ENCODE data around the gene FSIP1. TPM values are rescaled to one million over a fixed set of nuclear protein-coding genes. Genes with fewer than 3 reads are reported as not detected.

The FSIP1 gene
- total RNA-seq, 2 donors from 2014 or later: 0.77 to 1.7 TPM

DNA sequence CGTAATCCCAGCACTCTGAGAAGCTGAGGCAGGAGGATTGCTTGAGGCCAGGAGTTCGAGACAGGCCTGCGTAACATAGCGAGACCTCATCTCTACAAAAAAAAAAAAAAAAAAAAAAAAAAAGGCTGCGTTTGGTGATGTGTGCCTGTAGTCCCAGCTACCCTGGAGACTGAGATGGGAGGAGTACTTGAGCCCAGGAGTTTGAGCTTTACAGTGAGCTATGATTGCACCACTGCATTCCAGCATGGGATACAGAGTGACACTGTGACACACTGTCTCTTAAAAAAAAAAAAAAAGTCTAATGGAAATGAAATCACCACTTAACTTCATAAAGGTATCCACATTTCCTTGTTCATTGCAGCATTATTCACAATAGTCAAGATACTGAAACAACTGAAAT, 136.2 kb downstream of the FSIP1 start:
- Mint-ChIP-seq H3K36me3 (ENCODE audit: low read depth) (no peaks in the 10 kb centered on the region), H3K4me1 (no peaks in the 10 kb centered on the region), H3K27me3 (ENCODE audit: insufficient read depth) (no peaks in the 10 kb centered on the region), H3K27ac (no peak overlapping the region), H3K9me3 (no peaks in the 10 kb centered on the region), H3K4me3 (no peak overlapping the region)
- Histone ChIP-seq H3K4me3 (ENCODE audit: low read length) (no peak overlapping the region), H3K27ac (ENCODE audit: low read depth, low read length) (no peak overlapping the region), H3K9ac (ENCODE audit: extremely low read depth, low read length, poor library complexity, severe bottlenecking) (no peak overlapping the region), H3K9me3 (ENCODE audit: control insufficient read depth, low read length) (no peaks in the 10 kb centered on the region), H3K4me1 (ENCODE audit: control insufficient read depth, insufficient read depth, low read length) (no peaks in the 10 kb centered on the region), H3K27me3 (ENCODE audit: control insufficient read depth, insufficient read depth, low read length, poor library complexity, severe bottlenecking) (no peaks in the 10 kb centered on the region), H3K36me3 (ENCODE audit: control insufficient read depth, insufficient read depth, low read length) (no peaks in the 10 kb centered on the region)
- no peak for DNase-seq
- WGBS, 2 experiments (ENCODE audit: insufficient coverage in 1 of 2, insufficient read length in 1 of 2): 93 to 100% methylated on average over 1 to 2 of the region's 5 CpGs
- TF ChIP-seq, protein P1, sequence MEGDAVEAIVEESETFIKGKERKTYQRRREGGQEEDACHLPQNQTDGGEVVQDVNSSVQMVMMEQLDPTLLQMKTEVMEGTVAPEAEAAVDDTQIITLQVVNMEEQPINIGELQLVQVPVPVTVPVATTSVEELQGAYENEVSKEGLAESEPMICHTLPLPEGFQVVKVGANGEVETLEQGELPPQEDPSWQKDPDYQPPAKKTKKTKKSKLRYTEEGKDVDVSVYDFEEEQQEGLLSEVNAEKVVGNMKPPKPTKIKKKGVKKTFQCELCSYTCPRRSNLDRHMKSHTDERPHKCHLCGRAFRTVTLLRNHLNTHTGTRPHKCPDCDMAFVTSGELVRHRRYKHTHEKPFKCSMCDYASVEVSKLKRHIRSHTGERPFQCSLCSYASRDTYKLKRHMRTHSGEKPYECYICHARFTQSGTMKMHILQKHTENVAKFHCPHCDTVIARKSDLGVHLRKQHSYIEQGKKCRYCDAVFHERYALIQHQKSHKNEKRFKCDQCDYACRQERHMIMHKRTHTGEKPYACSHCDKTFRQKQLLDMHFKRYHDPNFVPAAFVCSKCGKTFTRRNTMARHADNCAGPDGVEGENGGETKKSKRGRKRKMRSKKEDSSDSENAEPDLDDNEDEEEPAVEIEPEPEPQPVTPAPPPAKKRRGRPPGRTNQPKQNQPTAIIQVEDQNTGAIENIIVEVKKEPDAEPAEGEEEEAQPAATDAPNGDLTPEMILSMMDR (conservative IDR thresholded peaks at IDR 0.05): no peak

DNA sequence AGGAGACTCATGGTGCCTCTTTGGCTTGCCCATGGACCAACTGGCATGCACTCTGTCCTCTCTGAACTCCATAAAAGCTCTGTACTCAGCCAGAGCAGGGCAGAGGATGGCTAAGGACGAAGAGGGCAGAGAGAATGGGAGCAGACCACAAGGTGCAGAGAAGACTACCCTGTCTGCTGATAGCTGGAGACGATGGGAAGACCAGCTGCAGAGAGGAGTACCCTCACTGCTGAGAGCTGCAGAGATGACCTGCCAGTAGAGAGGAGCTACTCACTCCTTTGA, 136.7 kb downstream of the FSIP1 start:
- no peak for DNase-seq
- H3K27ac Mint-ChIP-seq: no peak overlapping the region
- H3K4me1 ChIP-seq (ENCODE audit: control insufficient read depth, insufficient read depth, low read length): no peaks in the 10 kb centered on the region
- no peaks in the 10 kb centered on the region for H3K27me3 ChIP-seq (ENCODE audit: control insufficient read depth, insufficient read depth, low read length, poor library complexity, severe bottlenecking)
- H3K27ac ChIP-seq (ENCODE audit: low read depth, low read length): no peak overlapping the region
- whole genome bisulfite sequencing, 2 experiments (ENCODE audit: insufficient coverage in 1 of 2, insufficient read length in 1 of 2): 84 to 95% methylated on average over 2 of the region's 2 CpGs
- no peaks in the 10 kb centered on the region for H3K36me3 ChIP-seq (ENCODE audit: control insufficient read depth, insufficient read depth, low read length)
- no peaks in the 10 kb centered on the region for H3K9me3 ChIP-seq (ENCODE audit: control insufficient read depth, low read length)
- H3K27me3 Mint-ChIP-seq (ENCODE audit: insufficient read depth): no peaks in the 10 kb centered on the region
- no peak overlapping the region for H3K4me3 Mint-ChIP-seq
- TF ChIP-seq, protein P1 (conservative IDR thresholded peaks at IDR 0.05): no peak
- H3K9me3 Mint-ChIP-seq: no peaks in the 10 kb centered on the region
- no peaks in the 10 kb centered on the region for H3K4me1 Mint-ChIP-seq
- H3K9ac ChIP-seq (ENCODE audit: extremely low read depth, low read length, poor library complexity, severe bottlenecking): no peak overlapping the region
- no peaks in the 10 kb centered on the region for H3K36me3 Mint-ChIP-seq (ENCODE audit: low read depth)
- H3K4me3 ChIP-seq (ENCODE audit: low read length): no peak overlapping the region

DNA sequence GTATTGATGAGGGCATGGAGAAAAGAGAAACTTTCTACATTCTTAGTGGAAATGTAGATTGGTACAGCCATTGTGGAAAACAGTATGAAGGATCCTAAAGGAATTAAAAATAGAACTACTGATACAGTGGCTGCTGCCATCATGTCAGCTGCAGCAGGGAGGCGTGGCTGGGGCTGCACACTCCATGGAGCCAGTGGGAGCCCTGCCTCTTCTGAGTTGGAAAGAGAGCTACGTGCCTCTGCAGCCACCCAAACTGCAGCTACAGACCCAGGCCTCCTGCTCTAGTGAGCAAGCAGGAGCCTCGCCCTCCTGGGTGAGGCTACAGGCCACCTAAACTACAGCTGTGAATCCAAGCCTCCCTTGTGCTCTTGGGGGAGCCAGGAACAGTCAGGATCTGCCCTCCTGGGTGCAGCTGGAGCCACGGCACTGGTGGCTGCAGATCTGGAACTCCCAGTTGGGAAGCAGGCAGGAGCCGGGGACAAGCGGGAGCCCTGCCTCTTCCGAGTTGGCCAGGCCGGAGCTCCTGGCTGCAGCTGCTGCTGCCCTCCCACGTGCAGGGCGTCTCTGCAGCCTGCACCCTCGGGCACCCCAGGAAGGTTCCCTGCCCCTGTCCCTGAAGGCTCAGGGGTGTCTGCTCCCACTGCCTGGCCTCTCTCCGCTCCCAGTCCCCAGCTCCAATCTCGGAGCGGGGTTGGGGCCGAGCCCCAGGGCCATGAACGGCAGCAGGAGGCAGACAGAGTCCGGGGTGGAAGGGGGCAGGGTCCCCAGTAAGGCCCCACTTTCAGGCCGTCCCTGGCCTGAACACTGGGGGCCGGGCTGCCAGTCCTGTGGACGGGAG, 137.3 kb downstream of the FSIP1 start:
- H3K4me1 Mint-ChIP-seq: no peaks in the 10 kb centered on the region
- no peaks in the 10 kb centered on the region for H3K27me3 ChIP-seq (ENCODE audit: control insufficient read depth, insufficient read depth, low read length, poor library complexity, severe bottlenecking)
- H3K9me3 ChIP-seq (ENCODE audit: control insufficient read depth, low read length): no peaks in the 10 kb centered on the region
- no peaks in the 10 kb centered on the region for H3K27me3 Mint-ChIP-seq (ENCODE audit: insufficient read depth)
- no peaks in the 10 kb centered on the region for H3K36me3 Mint-ChIP-seq (ENCODE audit: low read depth)
- 87 to 93% methylated on average over 10 to 20 of the region's 20 CpGs for WGBS, 2 experiments (ENCODE audit: insufficient coverage in 1 of 2, insufficient read length in 1 of 2)
- no peaks in the 10 kb centered on the region for H3K4me1 ChIP-seq (ENCODE audit: control insufficient read depth, insufficient read depth, low read length)
- no peak overlapping the region for H3K9ac ChIP-seq (ENCODE audit: extremely low read depth, low read length, poor library complexity, severe bottlenecking)
- no peak overlapping the region for H3K4me3 Mint-ChIP-seq
- no peak overlapping the region for H3K27ac Mint-ChIP-seq
- no peaks in the 10 kb centered on the region for H3K36me3 ChIP-seq (ENCODE audit: control insufficient read depth, insufficient read depth, low read length)
- no peak overlapping the region for H3K4me3 ChIP-seq (ENCODE audit: low read length)
- no peaks in the 10 kb centered on the region for H3K9me3 Mint-ChIP-seq
- no peak overlapping the region for H3K27ac ChIP-seq (ENCODE audit: low read depth, low read length)
- TF ChIP-seq, protein P1 (conservative IDR thresholded peaks at IDR 0.05): no peak
- DNase-seq: peak; percentile 50
